HepG2 (cell line): ENCODE data around the gene ADSS1. TPM values are rescaled to one million over a fixed set of nuclear protein-coding genes. Genes with fewer than 3 reads are reported as not detected.

Experiments used
- ATAC-seq: fragments of 200-7000 bp; cut with Tn5 transposase; 3 replicates; pipeline ENCODE4 v1.9.1; 2020; ENCODE audit warnings: mild to moderate bottlenecking, moderate library complexity
- BruUV-seq: library from RNA; stranded (reverse); fragments of 400-500 nt; replicated peaks from 2 replicates; lab custom pipeline; 2021; lab: Mats Ljungman, UMichigan
- CTCF ChIA-PET: fragments of 300-600 bp; formaldehyde crosslinking; extraction: SDS; loops from one replicate; lab custom pipeline; 2021; ENCODE audit warnings: low total read pairs, inconsistent platforms, low intra/inter-chr PET ratio; lab: Yijun Ruan, JAX
- POLR2A ChIA-PET: fragments of 350-600 bp; sonication (Branson Sonifier 250); formaldehyde crosslinking; loops from one replicate; lab custom pipeline; 2020; ENCODE audit warnings: antibody characterized with exemption, inconsistent platforms; lab: Yijun Ruan, JAX
- DNase-seq: peaks from one replicate; pipeline ENCODE4 v3.0.0-alpha.2; 2015; ENCODE audit warnings: low spot score
- FAIRE-seq: peaks from 3 replicates; lab custom pipeline; 2011; peaks lifted over from hg19 to GRCh38; lab: Jason Lieb, UNC
- H2AFZ ChIP-seq: one replicate; pipeline ENCODE4 v1.6.1; 2011; ENCODE audit warnings: low read length, inconsistent platforms
- H3K27ac ChIP-seq: fragments of 300-600 bp; 3 replicates; pipeline ENCODE4 v1.8.0; 2011; ENCODE audit warnings: mixed run types, mild to moderate bottlenecking, mixed read lengths, low read length, inconsistent platforms; ENCODE audit not compliant: insufficient read depth; ENCODE audit errors: extremely low read length
- H3K27me3 ChIP-seq, 2 experiments: fragments of 200-600 bp in 1 of 2; 2 replicates in 1 of 2; 3 replicates in 1 of 2; pipeline versions ENCODE4 v1.6.0 to v1.8.0; 2011; ENCODE audit warnings: low read length in 2 of 2, mild to moderate bottlenecking in 2 of 2, moderate library complexity in 2 of 2, inconsistent platforms in 1 of 2; ENCODE audit not compliant: insufficient read depth in 2 of 2, control insufficient read depth in 1 of 2
- H3K36me3 ChIP-seq, 2 experiments: fragments of 200-600 bp in 1 of 2; replicated peaks in 1 of 2; 2 replicates in 1 of 2; 3 replicates in 1 of 2; pipeline versions ENCODE4 v1.5.1 to v1.8.0; 2011; ENCODE audit warnings: low read length in 2 of 2, inconsistent platforms in 1 of 2; ENCODE audit not compliant: insufficient read depth in 2 of 2, control insufficient read depth in 1 of 2
- H3K4me1 ChIP-seq: 2 replicates; pipeline ENCODE4 v1.5.1; 2012; ENCODE audit warnings: low read length, inconsistent platforms; ENCODE audit not compliant: insufficient read depth
- H3K4me2 ChIP-seq: 2 replicates; pipeline ENCODE4 v1.6.0; 2011; ENCODE audit warnings: low read depth, low read length, inconsistent platforms
- H3K4me3 ChIP-seq, 3 experiments: fragments of 200-600 bp in 1 of 3; sonication (generic), shearing (Covaris generic) in 1 of 3; replicated peaks in 1 of 3; 2 replicates each; pipeline ENCODE4 v1.5.1; 2011 to 2016; ENCODE audit warnings: low read length in 3 of 3, inconsistent platforms in 2 of 3, low read depth in 2 of 3, mild to moderate bottlenecking in 2 of 3, control low read depth in 1 of 3, mixed read lengths in 1 of 3; ENCODE audit not compliant: insufficient read depth in 1 of 3
- H3K79me2 ChIP-seq: one replicate; pipeline ENCODE4 v1.6.1; 2011; ENCODE audit warnings: low read length, inconsistent platforms; ENCODE audit not compliant: insufficient read depth
- H3K9ac ChIP-seq: 2 replicates; pipeline ENCODE4 v1.6.0; 2011; ENCODE audit warnings: mild to moderate bottlenecking, low read depth, low read length, inconsistent platforms; ENCODE audit not compliant: insufficient read depth
- H3K9me3 ChIP-seq: 2 replicates; pipeline ENCODE4 v1.5.1; 2012; ENCODE audit warnings: mild to moderate bottlenecking, low read length
- H4K20me1 ChIP-seq: 2 replicates; pipeline ENCODE4 v1.6.0; 2011; ENCODE audit warnings: inconsistent platforms, mild to moderate bottlenecking, low read length, moderate library complexity; ENCODE audit not compliant: insufficient read depth
- AGO1 ChIP-seq: fragments of 200-400 bp; formaldehyde crosslinking; IDR thresholded peaks from 2 replicates; pipeline ENCODE4 v1.6.1; 2017; ENCODE audit warnings: mild to moderate bottlenecking, low read depth, low read length, moderate library complexity; ENCODE audit not compliant: poor library complexity, severe bottlenecking
- ATF7-NPFF ChIP-seq: sonication (generic); formaldehyde crosslinking; IDR thresholded peaks from 2 replicates; pipeline ENCODE4 v1.8.1; 2023; ENCODE audit warnings: mild to moderate bottlenecking, low read depth, missing genetic modification reagents, moderate library complexity
- CAMTA2 ChIP-seq: sonication (generic); formaldehyde crosslinking; IDR thresholded peaks from 2 replicates; pipeline ENCODE4 v1.4.0; 2020; ENCODE audit warnings: mild to moderate bottlenecking, missing genetic modification reagents, borderline replicate concordance
- ETV6 ChIP-seq: sonication (generic); formaldehyde crosslinking; conservative IDR thresholded peaks from 2 replicates; pipeline ENCODE4 v1.4.0; 2020; ENCODE audit warnings: missing genetic modification reagents
- ZMYM2 ChIP-seq: sonication (generic); formaldehyde crosslinking; IDR thresholded peaks from 2 replicates; pipeline ENCODE4 v1.8.0; 2022; ENCODE audit warnings: mild to moderate bottlenecking, missing genetic modification reagents
- ZNF17 ChIP-seq: sonication (generic); formaldehyde crosslinking; IDR thresholded peaks from 2 replicates; pipeline ENCODE4 v1.5.0; 2020; ENCODE audit warnings: mild to moderate bottlenecking, missing genetic modification reagents
- ZNF263 ChIP-seq: sonication (generic); formaldehyde crosslinking; IDR thresholded peaks from 2 replicates; pipeline ENCODE4 v1.4.0; 2020; ENCODE audit warnings: missing genetic modification reagents
- ZNF616 ChIP-seq: sonication (generic); formaldehyde crosslinking; IDR thresholded peaks from 2 replicates; pipeline ENCODE4 v1.5.0; 2020; ENCODE audit warnings: low read depth, mild to moderate bottlenecking, missing genetic modification reagents
- ZNF768 ChIP-seq: sonication (generic); formaldehyde crosslinking; IDR thresholded peaks from 2 replicates; pipeline ENCODE4 v1.4.0; 2020; ENCODE audit warnings: missing genetic modification reagents
- WGBS: methylation state at CpG from one replicate; pipeline ENCODE4 v1.1.6; 2017; ENCODE audit warnings: low lambda C conversion rate; 5-methylcytosine and 5-hydroxymethylcytosine counted together
- in situ Hi-C: cut with HindIII; loops from 2 replicates; pipeline ENCODE4 v1.10.0; 2017; ENCODE audit warnings: low pct_unique_long_range_greater_than_20kb; ENCODE audit not compliant: extremely low pct_ligation_motif_present
- intact Hi-C: fragments of 100-400 bp; cut with micrococcal nuclease; formaldehyde crosslinking; loops from one replicate; pipeline ENCODE4 v1.10.0; 2022; ENCODE audit not compliant: unreplicated experiment
- polyA plus RNA-seq, 8 experiments: library from polyadenylated mRNA; depleted of rRNA in 3 of 8; stranded (reverse) in 7 of 8; unstranded in 1 of 8; fragments of >200 nt; fragmentation: Illumina TruSeq in 4 of 8; extraction: Trizol in 4 of 8; gene quantifications; 2 replicates each; pipeline versions ENCODE4 v1.2.1 to v1.2.3, GENCODE V29; 2011 to 2016; ENCODE audit warnings: low read depth in 4 of 8, missing spikeins in 1 of 8, mixed read lengths in 1 of 8; ENCODE audit not compliant: insufficient read depth in 1 of 8
- total RNA-seq, 5 experiments: library from RNA; depleted of rRNA; stranded (reverse); fragments of >200 nt; fragmentation: Illumina TruSeq; extraction: Trizol; gene quantifications; 2 replicates each; pipeline ENCODE4 v1.2.3, GENCODE V29; 2016; ENCODE audit warnings: low read depth in 1 of 5
- TF ChIP-seq, protein P1 (sequence below): sonication (generic); formaldehyde crosslinking; IDR thresholded peaks from 2 replicates; pipeline ENCODE4 v1.4.0; 2020; ENCODE audit warnings: low read depth, missing genetic modification reagents

ADSS1 gene
- total and polyA plus RNA-seq, 2 of the 13 experiments (the other 11 are each of a cell fraction or from before 2014, with no cell fraction given): 1.0 to 36.7 TPM

DNA sequence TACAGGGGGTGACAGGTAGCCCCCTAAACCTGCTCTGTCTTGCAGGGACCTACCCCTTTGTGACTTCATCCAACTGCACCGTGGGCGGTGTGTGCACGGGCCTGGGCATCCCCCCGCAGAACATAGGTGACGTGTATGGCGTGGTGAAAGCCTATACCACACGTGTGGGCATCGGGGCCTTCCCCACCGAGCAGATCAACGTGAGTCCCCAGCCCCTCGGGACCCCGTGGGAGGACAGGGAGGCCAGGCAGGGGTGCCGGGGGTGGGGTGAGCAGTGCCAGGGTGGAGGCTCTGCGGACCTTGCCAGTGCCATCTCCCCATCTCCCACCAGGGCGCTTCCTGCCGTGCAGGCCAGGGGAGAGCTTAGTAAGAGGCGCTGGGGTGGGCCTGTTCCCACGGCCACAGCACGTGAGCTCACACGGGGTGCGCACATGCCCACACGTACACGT is 17.8 kb downstream of the ADSS1 start (continued):
- TF ChIP-seq ETV6: no peak
- no peak for TF ChIP-seq ZMYM2 (CRISPR knock-in tag)
- TF ChIP-seq ZNF17 (CRISPR knock-in tag): no peak

DNA sequence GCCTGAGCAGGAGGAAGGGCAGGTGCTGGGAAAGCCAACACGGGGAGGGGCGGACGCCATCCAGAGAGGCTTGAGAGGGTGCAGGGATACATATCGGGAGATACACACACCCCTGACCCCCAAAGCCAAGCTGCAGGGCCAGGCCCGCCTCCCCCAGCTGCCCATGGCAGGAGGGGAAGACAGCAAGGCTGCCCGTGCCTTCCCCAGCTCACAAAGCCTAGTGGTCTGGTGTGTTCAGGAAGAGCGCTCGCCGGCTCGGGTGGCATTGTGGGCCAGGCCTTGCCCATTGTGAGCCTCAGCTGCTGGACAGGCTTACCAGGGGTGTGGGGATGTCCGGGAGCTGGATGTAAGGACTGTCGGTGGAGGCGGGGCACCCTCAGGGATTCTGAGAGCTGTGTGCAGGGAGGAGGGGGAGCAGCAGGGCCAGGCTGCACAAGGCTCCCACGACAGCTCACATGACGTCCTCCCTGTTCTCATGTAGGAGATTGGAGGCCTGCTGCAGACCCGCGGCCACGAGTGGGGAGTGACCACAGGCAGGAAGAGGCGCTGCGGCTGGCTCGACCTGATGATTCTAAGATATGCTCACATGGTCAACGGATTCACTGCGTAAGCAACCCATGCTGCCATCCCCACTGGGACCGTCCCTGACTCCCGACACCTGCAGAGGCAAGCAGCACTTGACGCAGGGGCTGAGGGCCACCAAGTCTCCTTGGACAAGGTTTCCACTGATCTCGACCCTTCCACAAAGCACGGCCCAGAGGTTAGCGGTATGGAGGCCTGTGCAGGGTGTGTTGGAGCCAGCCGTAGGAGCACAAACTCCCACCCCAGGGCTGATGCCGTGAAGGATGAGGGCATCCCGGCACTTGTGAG is 18.8 kb downstream of the ADSS1 start:
- POLR2A ChIA-PET: interaction anchor here (0.6 to 1.2 kb wide), 2 partner anchors 10 to 14 kb away, joined by 5 read pairs; partner anchors contain the start of gene SIVA1
- no peaks in the 10 kb centered on the region for H4K20me1 ChIP-seq
- intact Hi-C loops: no loop called here

More for the DNA sequence above, 18.8 kb downstream of the ADSS1 start:
- FAIRE-seq (no peak), DNase-seq (no peak), ATAC-seq (no peak; the same call in 2 of the 3 replicates)
- Histone ChIP-seq H3K9me3 (no peaks in the 10 kb centered on the region), H3K4me1 (peaks cover 39% of the 10 kb centered on the region), H3K36me3 (no peaks in the 10 kb centered on the region; a peak in 2 of 5 replicates), H3K4me2 (no peak overlapping the region), H3K27ac (no peak overlapping the region), H3K79me2 (no peaks in the 10 kb centered on the region), H2AFZ (no peak overlapping the region), H3K27me3 (no peaks in the 10 kb centered on the region), H3K4me3 (no peak overlapping the region), H3K9ac (no peak overlapping the region)
- BruUV-seq: no TSS peak
- CTCF ChIA-PET: no interaction called here
- in situ Hi-C loops: no loop called here
- WGBS: 90% methylated on average over 25 of the region's 32 CpGs
- TF ChIP-seq ATF7-NPFF (CRISPR knock-in tag) (no peak), ZNF263 (CRISPR knock-in tag) (peak; percentile 80), AGO1 (peak; percentile 16), ZNF616 (CRISPR knock-in tag) (no peak), ZNF768 (CRISPR knock-in tag) (no peak), CAMTA2 (no peak)
- TF ChIP-seq, protein P1, sequence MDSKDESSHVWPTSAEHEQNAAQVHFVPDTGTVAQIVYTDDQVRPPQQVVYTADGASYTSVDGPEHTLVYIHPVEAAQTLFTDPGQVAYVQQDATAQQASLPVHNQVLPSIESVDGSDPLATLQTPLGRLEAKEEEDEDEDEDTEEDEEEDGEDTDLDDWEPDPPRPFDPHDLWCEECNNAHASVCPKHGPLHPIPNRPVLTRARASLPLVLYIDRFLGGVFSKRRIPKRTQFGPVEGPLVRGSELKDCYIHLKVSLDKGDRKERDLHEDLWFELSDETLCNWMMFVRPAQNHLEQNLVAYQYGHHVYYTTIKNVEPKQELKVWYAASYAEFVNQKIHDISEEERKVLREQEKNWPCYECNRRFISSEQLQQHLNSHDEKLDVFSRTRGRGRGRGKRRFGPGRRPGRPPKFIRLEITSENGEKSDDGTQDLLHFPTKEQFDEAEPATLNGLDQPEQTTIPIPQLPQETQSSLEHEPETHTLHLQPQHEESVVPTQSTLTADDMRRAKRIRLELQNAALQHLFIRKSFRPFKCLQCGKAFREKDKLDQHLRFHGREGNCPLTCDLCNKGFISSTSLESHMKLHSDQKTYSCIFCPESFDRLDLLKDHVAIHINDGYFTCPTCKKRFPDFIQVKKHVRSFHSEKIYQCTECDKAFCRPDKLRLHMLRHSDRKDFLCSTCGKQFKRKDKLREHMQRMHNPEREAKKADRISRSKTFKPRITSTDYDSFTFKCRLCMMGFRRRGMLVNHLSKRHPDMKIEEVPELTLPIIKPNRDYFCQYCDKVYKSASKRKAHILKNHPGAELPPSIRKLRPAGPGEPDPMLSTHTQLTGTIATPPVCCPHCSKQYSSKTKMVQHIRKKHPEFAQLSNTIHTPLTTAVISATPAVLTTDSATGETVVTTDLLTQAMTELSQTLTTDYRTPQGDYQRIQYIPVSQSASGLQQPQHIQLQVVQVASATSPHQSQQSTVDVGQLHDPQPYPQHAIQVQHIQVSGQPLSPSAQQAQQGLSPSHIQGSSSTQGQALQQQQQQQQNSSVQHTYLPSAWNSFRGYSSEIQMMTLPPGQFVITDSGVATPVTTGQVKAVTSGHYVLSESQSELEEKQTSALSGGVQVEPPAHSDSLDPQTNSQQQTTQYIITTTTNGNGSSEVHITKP: no peak
